HCT116 (cell line): ENCODE data around the gene IQCM. TPM values are rescaled to one million over a fixed set of nuclear protein-coding genes. Genes with fewer than 3 reads are reported as not detected.
A peak's percentile ranks its signal among the peaks of the same experiment; 100 is the strongest.

Experiments
- ATAC-seq: fragments of 200-7000 bp; cut with Tn5 transposase; 2 replicates; pipeline ENCODE4 v1.9.1; 2020; ENCODE audit warnings: mild to moderate bottlenecking, moderate library complexity
- BruUV-seq: library from RNA; stranded (reverse); fragments of 400-500 nt; replicated peaks from 2 replicates; lab custom pipeline; 2021; lab: Mats Ljungman, UMichigan
- CTCF ChIA-PET: fragments of 300-600 bp; sonication (Branson Sonifier 250); formaldehyde crosslinking; loops from one replicate; lab custom pipeline; 2021; ENCODE audit warnings: antibody characterized with exemption; lab: Charles Lee
- POLR2A ChIA-PET: fragments of 300-600, 350-600 bp; sonication (Branson Sonifier 250); formaldehyde crosslinking; loops from one replicate; lab custom pipeline; 2021; ENCODE audit warnings: antibody characterized with exemption; lab: Charles Lee
- RAD21 ChIA-PET, 2 experiments: fragments of 300-600 bp; sonication (Branson Sonifier 250); formaldehyde crosslinking; loops; one replicate each; lab custom pipeline; 2023; ENCODE audit warnings: low total read pairs in 2 of 2; ENCODE audit not compliant: uncharacterized antibody in 2 of 2, unreplicated experiment in 2 of 2, low non-redundant PET in 1 of 2; lab: Charles Lee
- DNase-seq: peaks from one replicate; pipeline ENCODE4 v3.0.0-alpha.2; 2010; ENCODE audit warnings: low read depth, low spot score
- H2AFZ ChIP-seq: fragments of 200-600 bp; shearing (Covaris generic), sonication (generic); 2 replicates; pipeline ENCODE4 v1.6.1; 2017; ENCODE audit warnings: low read depth, mixed run types, mixed read lengths, antibody characterized with exemption, low read length; ENCODE audit not compliant: poor library complexity, severe bottlenecking
- H3K27ac ChIP-seq: 2 replicates; pipeline ENCODE4 v1.5.1; 2012; ENCODE audit warnings: low read depth, low read length
- H3K27me3 ChIP-seq: fragments of 200-600 bp; sonication (generic); 2 replicates; pipeline ENCODE4 v1.6.1; 2016; ENCODE audit warnings: mixed run types, low read length, mixed read lengths; ENCODE audit not compliant: insufficient read depth
- H3K36me3 ChIP-seq, 2 experiments: fragments of 200-500 bp in 1 of 2; fragments of 200-600 bp in 1 of 2; sonication (Bioruptor generic) in 1 of 2; sonication (generic) in 1 of 2; 2 replicates each; pipeline versions ENCODE4 v1.5.1 to v1.6.1; 2014 to 2016; ENCODE audit warnings: low read length in 2 of 2, inconsistent platforms in 1 of 2, mixed read lengths in 1 of 2, mixed run types in 1 of 2; ENCODE audit not compliant: insufficient read depth in 2 of 2, control insufficient read depth in 1 of 2
- H3K4me1 ChIP-seq, 2 experiments: fragments of 200-600 bp in 1 of 2; sonication (generic) in 1 of 2; 2 replicates each; pipeline versions ENCODE4 v1.5.1 to v1.6.1; 2012 to 2017; ENCODE audit warnings: low read length in 2 of 2, inconsistent platforms in 1 of 2, mild to moderate bottlenecking in 1 of 2, mixed read lengths in 1 of 2, mixed run types in 1 of 2, moderate library complexity in 1 of 2; ENCODE audit not compliant: insufficient read depth in 2 of 2, control insufficient read depth in 1 of 2
- H3K4me2 ChIP-seq: fragments of 200-600 bp; sonication (generic); 2 replicates; pipeline ENCODE4 v1.6.1; 2017; ENCODE audit warnings: mixed run types, low read length, mixed read lengths
- H3K4me3 ChIP-seq, 2 experiments: fragments of 200-600 bp in 1 of 2; sonication (generic) in 1 of 2; replicated peaks in 1 of 2; 2 replicates each; pipeline ENCODE4 v1.5.1; 2011 to 2016; ENCODE audit warnings: low read length in 2 of 2, control low read depth in 1 of 2, low read depth in 1 of 2, mild to moderate bottlenecking in 1 of 2, mixed read lengths in 1 of 2, mixed run types in 1 of 2
- H3K79me2 ChIP-seq: fragments of 200-600 bp; sonication (generic); 2 replicates; pipeline ENCODE4 v1.6.1; 2017; ENCODE audit warnings: mild to moderate bottlenecking, mixed run types, low read length, moderate library complexity, mixed read lengths; ENCODE audit not compliant: insufficient read depth
- H3K9ac ChIP-seq: fragments of 200-600 bp; sonication (generic); 2 replicates; pipeline ENCODE4 v1.6.1; 2016; ENCODE audit warnings: low read length, mixed read lengths
- H3K9me2 ChIP-seq: fragments of 200-600 bp; sonication (generic), shearing (Covaris generic); 2 replicates; pipeline ENCODE4 v1.6.1; 2017; ENCODE audit warnings: mixed run types, mild to moderate bottlenecking, moderate library complexity; ENCODE audit not compliant: insufficient read depth
- H3K9me3 ChIP-seq, 2 experiments: fragments of 200-500 bp in 1 of 2; fragments of 200-600 bp in 1 of 2; sonication (Bioruptor generic) in 1 of 2; sonication (generic) in 1 of 2; 2 replicates each; pipeline ENCODE4 v1.6.1; 2014 to 2017; ENCODE audit warnings: low read length in 2 of 2, mixed read lengths in 2 of 2, inconsistent platforms in 1 of 2, low read depth in 1 of 2, mild to moderate bottlenecking in 1 of 2, mixed run types in 1 of 2, moderate library complexity in 1 of 2; ENCODE audit not compliant: control insufficient read depth in 1 of 2, insufficient read depth in 1 of 2
- H4K20me1 ChIP-seq: fragments of 200-600 bp; sonication (generic), shearing (Covaris generic); 2 replicates; pipeline ENCODE4 v1.6.1; 2017; ENCODE audit warnings: mixed run types, mild to moderate bottlenecking, moderate library complexity; ENCODE audit not compliant: insufficient read depth
- CEBPB ChIP-seq: IDR thresholded peaks from 2 replicates; pipeline ENCODE4 v1.6.1; 2012; ENCODE audit warnings: low read depth
- CTCF ChIP-seq, 3 experiments: fragments of 200-600 bp in 1 of 3; sonication (generic) in 1 of 3; IDR thresholded peaks in 2 of 3; conservative IDR thresholded peaks in 1 of 3; 2 replicates each; pipeline ENCODE4 v1.5.1; 2012 to 2017; ENCODE audit warnings: low read depth in 2 of 3, low read length in 2 of 3, antibody characterized with exemption in 1 of 3, borderline replicate concordance in 1 of 3, control low read depth in 1 of 3, mild to moderate bottlenecking in 1 of 3, mixed read lengths in 1 of 3, mixed run types in 1 of 3, moderate library complexity in 1 of 3; ENCODE audit not compliant: insufficient read depth in 1 of 3
- EZH2 ChIP-seq: fragments of 200-600 bp; sonication (generic); IDR thresholded peaks from 2 replicates; pipeline ENCODE4 v1.6.1; 2017; ENCODE audit warnings: antibody characterized with exemption, mixed run types
- FOSL1 ChIP-seq: IDR thresholded peaks from 2 replicates; pipeline ENCODE4 v1.6.1; 2012; ENCODE audit warnings: low read depth
- MAX ChIP-seq: IDR thresholded peaks from 2 replicates; pipeline ENCODE4 v1.6.1; 2012
- POLR2A ChIP-seq: IDR thresholded peaks from 2 replicates; pipeline ENCODE4 v1.7.0; 2011; ENCODE audit warnings: borderline replicate concordance; ENCODE audit not compliant: insufficient read depth, insufficient read length; ENCODE audit errors: extremely low read depth
- POLR2AphosphoS5 ChIP-seq: IDR thresholded peaks from 2 replicates; pipeline ENCODE4 v1.6.1; 2011; ENCODE audit warnings: mild to moderate bottlenecking, low read depth, low read length, moderate library complexity
- RAD21 ChIP-seq: IDR thresholded peaks from 2 replicates; pipeline ENCODE4 v1.6.1; 2012; ENCODE audit warnings: low read depth, mild to moderate bottlenecking
- SRF ChIP-seq: IDR thresholded peaks from 2 replicates; pipeline ENCODE4 v1.6.1; 2012; ENCODE audit warnings: low read depth
- TCF7L2 ChIP-seq: IDR thresholded peaks from 2 replicates; pipeline ENCODE4 v1.7.0; 2011; ENCODE audit warnings: borderline replicate concordance, inconsistent platforms; ENCODE audit not compliant: insufficient read depth, insufficient read length; ENCODE audit errors: extremely low read depth
- ZNF274 ChIP-seq: fragments of 200-500 bp; sonication (Bioruptor generic); IDR thresholded peaks from 2 replicates; pipeline ENCODE4 v1.6.1; 2014; ENCODE audit warnings: mild to moderate bottlenecking, low read depth, low read length, inconsistent platforms
- intact Hi-C: fragments of 100-400 bp; cut with micrococcal nuclease; formaldehyde crosslinking; loops from 2 replicates; pipeline ENCODE4 v1.10.0; 2022
- total RNA-seq: library from RNA; stranded (reverse); gene quantifications from one replicate; pipeline ENCODE4 v1.2.1, GENCODE V29; 2021; ENCODE audit not compliant: unreplicated experiment
- TF ChIP-seq, protein P1 (sequence below): IDR thresholded peaks from 2 replicates; pipeline ENCODE4 v1.6.1; 2012
- TF ChIP-seq, protein P2 (sequence below): IDR thresholded peaks from 2 replicates; pipeline ENCODE4 v1.6.1; 2012; ENCODE audit warnings: low read depth

The IQCM gene
- total RNA-seq, 1 experiment from 2014 or later: 0.20 TPM

DNA sequence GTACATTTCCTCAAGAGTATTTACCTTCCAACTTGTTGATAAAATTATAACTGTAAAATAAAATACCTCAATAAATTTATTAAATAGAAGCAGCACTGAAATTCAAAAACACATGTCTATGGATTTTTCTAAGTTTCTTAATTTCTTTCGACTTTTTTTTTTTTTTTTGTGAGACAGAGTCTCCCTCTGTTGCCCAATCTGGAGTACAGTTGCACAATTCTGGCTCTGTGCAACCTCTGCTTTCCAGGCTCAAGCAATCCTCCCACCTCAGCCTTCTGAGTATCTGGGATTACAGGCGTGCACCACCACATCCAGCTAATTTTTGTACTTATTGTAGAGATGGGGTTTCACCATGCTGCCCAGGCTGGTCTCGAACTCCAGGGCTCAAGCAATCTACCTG, 79.8 kb downstream of the IQCM start:
- no peak for DNase-seq
- POLR2A ChIA-PET: no interaction called here

DNA sequence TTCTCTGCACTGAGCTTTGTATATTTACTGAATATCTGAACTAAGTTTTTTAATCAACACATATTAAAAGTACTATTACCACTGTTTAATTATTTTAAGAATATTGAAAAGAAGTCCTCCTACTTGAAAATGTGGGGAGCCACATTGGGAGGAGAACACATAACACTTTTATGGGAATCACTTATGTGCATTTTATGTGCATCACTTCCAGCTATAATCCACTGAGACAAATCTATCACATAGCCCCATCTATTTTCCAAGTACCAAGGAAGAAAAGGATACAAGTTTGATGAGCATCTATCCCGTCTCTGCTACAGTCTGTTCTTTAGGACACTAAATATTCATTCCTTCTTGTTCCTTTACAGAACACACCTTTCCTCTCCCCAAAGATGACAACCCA, 87.2 kb downstream of the IQCM start:
- ChIA-PET CTCF (no interaction called here), RAD21 (no interaction called here)
- intact Hi-C loops: no loop called here
- TF ChIP-seq MAX: no peak
- no peak for TF ChIP-seq EZH2
- no peak for TF ChIP-seq FOSL1
- no peak for TF ChIP-seq POLR2AphosphoS5
- TF ChIP-seq TCF7L2: no peak
- no peak for TF ChIP-seq SRF
- TF ChIP-seq, protein P1, sequence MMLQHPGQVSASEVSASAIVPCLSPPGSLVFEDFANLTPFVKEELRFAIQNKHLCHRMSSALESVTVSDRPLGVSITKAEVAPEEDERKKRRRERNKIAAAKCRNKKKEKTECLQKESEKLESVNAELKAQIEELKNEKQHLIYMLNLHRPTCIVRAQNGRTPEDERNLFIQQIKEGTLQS: no peak
- TF ChIP-seq POLR2A: no peak
- TF ChIP-seq, protein P2, sequence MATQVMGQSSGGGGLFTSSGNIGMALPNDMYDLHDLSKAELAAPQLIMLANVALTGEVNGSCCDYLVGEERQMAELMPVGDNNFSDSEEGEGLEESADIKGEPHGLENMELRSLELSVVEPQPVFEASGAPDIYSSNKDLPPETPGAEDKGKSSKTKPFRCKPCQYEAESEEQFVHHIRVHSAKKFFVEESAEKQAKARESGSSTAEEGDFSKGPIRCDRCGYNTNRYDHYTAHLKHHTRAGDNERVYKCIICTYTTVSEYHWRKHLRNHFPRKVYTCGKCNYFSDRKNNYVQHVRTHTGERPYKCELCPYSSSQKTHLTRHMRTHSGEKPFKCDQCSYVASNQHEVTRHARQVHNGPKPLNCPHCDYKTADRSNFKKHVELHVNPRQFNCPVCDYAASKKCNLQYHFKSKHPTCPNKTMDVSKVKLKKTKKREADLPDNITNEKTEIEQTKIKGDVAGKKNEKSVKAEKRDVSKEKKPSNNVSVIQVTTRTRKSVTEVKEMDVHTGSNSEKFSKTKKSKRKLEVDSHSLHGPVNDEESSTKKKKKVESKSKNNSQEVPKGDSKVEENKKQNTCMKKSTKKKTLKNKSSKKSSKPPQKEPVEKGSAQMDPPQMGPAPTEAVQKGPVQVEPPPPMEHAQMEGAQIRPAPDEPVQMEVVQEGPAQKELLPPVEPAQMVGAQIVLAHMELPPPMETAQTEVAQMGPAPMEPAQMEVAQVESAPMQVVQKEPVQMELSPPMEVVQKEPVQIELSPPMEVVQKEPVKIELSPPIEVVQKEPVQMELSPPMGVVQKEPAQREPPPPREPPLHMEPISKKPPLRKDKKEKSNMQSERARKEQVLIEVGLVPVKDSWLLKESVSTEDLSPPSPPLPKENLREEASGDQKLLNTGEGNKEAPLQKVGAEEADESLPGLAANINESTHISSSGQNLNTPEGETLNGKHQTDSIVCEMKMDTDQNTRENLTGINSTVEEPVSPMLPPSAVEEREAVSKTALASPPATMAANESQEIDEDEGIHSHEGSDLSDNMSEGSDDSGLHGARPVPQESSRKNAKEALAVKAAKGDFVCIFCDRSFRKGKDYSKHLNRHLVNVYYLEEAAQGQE: no peak
- TF ChIP-seq CEBPB: no peak

More for the DNA sequence above, 79.8 kb downstream of the IQCM start:
- no peaks in the 10 kb centered on the region for H3K9me3 ChIP-seq
- ChIA-PET CTCF (no interaction called here), RAD21 (no interaction called here)
- no peaks in the 10 kb centered on the region for H3K79me2 ChIP-seq
- BruUV-seq: no TSS peak
- intact Hi-C loops: no loop called here
- no peaks in the 10 kb centered on the region for H3K27me3 ChIP-seq
- peak; percentile 45 for TF ChIP-seq RAD21
- peak; percentile 61 for TF ChIP-seq CEBPB
- TF ChIP-seq ZNF274: no peak
- TF ChIP-seq CTCF (IDR thresholded peaks at IDR 0.05 in 2 of 3, conservative IDR thresholded peaks at IDR 0.05 in 1 of 3; ENCODE audit: borderline replicate concordance in 1 of 3, insufficient read depth in 1 of 3, low read depth in 2 of 3, low read length in 2 of 3): peak in 2 of 3 experiments; percentile 1 to 19; a peak in 1 of 6 replicates
- H2AFZ ChIP-seq: no peak overlapping the region
- H3K4me3 ChIP-seq: no peak overlapping the region
- ATAC-seq: no peak
- no peaks in the 10 kb centered on the region for H3K4me1 ChIP-seq
- H3K4me2 ChIP-seq: no peak overlapping the region
- H3K36me3 ChIP-seq: no peaks in the 10 kb centered on the region
- no peaks in the 10 kb centered on the region for H4K20me1 ChIP-seq
- H3K9me2 ChIP-seq: no peaks in the 10 kb centered on the region
- H3K9ac ChIP-seq: no peak overlapping the region
- H3K27ac ChIP-seq: no peak overlapping the region

More for the DNA sequence above, 87.2 kb downstream of the IQCM start:
- Histone ChIP-seq H3K27me3 (no peaks in the 10 kb centered on the region), H3K9me2 (no peaks in the 10 kb centered on the region; the same call in 1 of the 2 replicates), H3K9me3 (no peaks in the 10 kb centered on the region), H3K27ac (no peak overlapping the region), H3K4me3 (no peak overlapping the region), H2AFZ (no peak overlapping the region), H3K36me3 (no peaks in the 10 kb centered on the region), H3K79me2 (no peaks in the 10 kb centered on the region), H3K9ac (no peak overlapping the region), H3K4me2 (no peak overlapping the region), H3K4me1 (no peaks in the 10 kb centered on the region), H4K20me1 (no peaks in the 10 kb centered on the region)
- DNase-seq (no peak), ATAC-seq (no peak)
- POLR2A ChIA-PET: no interaction called here
- BruUV-seq: no TSS peak
